GM19468 (cell line): ENCODE data around the gene OSBPL7.

Experiments
- ATAC-seq: cut with Tn5 transposase; IDR thresholded peaks from one replicate; pipeline ENCODE4 v1.9.1; 2021; ENCODE audit warnings: mild to moderate bottlenecking, moderate library complexity, moderate number of reproducible peaks; ENCODE audit not compliant: unreplicated experiment; ENCODE audit errors: extremely low read depth

Gene OSBPL7

DNA sequence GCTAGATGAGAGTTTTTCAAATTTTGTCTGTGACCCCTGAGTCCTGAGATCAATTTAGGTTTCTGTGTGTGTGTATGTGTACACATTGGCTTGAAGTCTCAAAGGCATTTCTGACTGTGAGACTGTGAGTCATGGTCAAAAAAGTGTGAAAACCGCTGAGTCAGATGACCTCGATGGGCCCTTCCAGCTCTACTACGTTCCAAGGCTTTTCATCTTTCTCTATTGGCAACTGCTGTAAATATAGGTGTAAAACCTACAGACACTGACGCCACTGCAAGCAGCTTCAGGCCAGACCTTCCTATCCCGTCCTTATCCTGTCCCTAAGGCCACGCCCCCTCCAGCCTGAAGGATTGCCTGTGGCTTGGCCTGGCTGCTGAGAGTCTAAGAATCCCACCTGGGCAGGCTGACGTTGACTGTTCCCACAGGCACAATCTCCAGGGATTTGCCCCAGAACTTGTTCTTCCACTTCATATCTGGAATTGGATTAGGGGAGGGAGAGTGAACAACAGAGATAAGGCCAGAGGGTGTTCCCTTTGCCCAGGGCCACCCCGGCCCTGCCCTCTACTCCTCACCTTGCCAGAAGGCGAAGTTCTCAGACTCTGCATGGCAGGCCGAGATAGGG, 11.3 kb downstream of the OSBPL7 start:
- ATAC-seq, result no peak

DNA sequence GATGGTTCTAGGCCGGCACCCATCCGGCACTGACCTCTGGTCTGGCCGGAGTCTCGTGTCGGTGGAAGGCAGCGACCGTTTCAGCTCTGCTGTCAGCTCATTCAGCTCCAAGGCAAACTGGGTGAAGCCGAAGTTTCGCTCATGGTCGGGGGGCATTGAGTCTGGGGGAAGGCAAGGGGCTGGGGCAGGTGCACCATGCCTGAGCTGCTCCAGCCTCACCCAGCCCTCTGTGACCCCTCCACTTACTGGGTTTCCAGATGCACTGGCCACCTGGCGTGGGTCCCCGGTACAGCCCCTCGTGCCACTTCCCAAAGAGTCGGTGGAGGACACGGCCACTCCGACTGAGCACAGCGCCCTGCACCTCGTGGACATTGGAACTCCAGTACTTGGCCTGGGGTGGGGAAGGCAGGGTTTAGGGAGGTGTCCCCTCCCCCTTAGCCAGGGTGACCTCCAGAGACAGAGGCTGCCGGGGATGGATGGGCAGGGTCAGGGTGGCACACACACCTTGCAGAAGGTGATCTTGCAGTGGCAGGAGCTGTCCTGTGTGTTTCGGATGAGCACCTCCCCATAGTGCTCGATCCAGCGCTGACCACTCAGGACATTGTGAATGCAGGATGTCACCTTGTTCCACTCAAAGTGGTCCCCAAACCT, 12.6 kb downstream of the OSBPL7 start:
- no peak for ATAC-seq

DNA sequence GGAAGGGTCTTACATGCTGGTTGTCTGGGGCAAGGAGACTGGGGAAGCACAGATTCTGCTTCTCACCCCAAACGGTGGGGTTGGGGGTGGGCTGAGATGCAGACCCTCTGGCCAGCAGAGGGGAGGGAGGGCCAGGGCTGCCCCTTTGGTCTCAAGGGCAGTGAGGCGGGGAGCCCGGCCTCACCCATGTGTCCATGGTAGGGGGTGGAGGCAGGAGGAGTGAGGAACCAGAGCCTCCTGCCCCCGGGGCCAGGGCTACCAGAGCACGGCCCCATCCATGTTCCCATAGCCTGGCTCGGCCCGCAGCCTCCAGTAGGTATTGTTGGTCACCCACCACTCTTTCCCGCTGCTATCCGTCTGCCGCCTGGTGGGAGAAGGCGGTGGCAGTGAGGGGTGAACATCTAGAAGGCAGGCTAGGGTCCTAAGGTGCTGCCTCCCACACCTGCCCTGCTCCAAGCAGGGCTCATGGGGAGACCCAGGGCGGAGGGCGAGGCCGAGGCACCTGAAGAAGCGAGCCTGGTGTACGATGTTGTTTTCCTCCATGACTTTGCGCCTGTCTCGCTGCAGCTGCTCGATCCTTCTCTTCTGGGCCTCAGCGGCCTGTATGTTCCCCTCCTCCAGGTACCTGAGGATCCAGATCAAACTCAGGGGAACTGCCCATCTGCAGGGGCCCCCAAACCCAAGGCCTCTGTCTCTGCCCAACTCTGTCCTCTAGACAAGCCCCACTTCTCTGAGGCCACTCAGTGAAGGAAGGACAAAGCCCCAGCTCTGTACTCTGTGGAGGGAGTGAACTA, 13.4 kb downstream of the OSBPL7 start:
- no peak for ATAC-seq

DNA sequence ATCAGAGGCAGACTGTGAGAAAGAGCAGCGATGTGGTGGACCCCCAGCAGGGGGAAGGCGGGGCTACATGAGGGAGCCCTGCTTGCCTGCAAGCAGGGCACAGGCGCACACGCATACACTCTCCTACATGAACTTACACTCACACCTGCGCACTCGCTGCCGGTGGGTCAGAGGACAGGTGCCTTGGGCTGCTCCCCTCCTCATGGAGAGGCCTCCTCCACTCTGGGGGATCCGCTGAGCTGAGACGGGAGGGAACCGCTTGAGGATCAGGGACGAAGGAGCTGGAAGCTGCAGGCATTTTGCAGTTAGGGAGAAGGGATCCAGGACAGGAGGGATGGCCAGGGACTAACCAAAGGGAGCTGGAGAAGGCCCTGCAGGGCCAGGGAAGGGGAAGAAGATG, 14.2 kb downstream of the OSBPL7 start:
- no peak for ATAC-seq

DNA sequence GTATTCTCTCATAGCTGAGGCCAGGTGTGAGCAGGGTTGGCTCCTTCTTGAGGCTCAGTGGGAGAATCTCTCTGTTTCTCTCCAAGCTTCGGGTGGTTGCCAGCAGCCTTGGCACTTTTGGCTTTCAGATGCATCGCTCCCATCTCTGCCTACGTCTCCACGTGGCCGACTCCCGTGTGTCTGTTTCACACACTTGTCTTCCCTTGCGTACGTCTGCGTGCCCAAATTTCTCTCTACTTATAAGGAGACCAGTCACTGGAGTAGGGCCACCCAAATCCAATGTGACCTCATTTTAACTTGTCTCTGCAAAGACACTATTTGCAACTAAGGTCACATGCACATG, 14.7 kb downstream of the OSBPL7 start:
- no peak for ATAC-seq

DNA sequence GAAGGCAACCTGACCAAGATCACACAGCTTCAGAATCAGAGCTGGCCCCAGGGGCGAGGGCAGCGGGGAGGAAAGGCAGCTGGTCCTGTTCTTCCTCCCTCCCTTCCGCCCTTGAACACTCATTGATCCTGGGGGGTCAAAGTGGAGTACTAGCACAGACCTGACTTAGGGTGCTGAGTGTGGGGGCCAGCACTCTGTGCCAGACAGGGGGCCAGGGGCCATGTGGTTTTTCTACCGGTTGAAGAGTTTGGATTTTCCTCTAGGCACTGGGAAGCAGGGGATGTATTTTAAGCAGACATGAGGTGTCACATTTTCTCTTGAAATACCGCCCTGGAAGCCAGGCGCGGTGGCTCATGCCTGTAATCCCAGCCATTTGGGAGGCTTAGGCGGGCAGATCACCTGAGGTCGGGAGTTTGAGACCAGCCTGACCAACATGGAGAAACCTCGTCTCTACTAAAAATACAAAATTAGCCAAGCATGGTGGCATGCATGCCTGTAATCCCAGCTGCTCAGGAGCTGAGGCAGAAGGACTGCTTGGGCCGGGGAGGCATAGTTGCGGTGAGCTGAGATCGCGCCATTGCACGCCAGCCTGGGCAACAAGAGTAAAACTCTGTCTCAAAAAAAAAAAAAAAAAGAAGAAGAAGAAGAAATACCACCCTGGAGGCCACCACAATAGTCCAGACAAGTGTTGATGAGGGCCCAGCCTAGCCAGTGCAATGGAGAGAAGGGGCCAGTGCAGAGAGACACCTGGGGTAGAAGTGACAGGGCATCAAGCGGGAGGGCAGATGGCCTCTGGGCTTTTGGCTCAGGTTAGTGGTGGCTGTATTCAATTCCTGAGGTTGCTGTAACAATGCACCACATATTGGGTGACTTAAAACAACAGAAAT, 15.3 kb downstream of the OSBPL7 start:
- ATAC-seq, result no peak

DNA sequence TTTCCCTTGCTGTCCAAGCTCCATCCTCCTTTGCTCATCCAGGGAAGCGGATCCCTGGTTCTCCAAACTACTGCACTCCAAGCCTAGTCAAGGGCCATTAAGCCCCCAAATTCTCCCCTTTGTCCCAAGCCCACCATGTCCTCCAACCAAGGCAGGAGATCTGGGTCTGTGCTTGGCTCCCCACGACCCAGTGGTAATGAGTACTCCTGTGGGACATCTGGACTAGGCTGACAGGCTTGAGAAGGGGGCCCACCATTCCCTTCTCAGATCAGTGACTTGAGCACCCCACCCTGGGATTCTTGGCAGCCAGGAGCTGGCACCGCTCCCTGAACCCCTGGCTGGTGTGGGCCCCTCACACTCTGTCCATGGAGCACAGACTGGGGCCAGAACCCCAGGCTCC, 17.1 kb downstream of the OSBPL7 start:
- ATAC-seq, result no peak

DNA sequence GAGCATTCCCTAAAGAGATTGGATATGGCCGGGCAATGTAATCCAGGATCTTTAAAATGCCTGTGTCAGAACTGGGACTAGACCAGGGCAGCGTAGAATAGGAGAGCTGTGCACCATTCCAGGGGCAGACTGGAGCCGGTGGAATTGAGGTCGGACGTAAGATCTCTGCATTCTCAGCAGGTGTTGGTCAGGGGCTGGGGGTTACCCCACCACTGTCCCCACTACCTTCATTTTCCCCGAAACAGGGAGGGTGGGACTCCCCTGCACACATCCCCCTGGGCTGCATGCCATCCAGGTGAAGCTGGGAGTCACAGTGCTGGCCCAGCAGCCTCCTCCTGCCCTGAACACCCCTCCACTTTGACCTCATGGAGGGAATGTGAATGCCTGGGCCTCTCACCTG, 17.8 kb downstream of the OSBPL7 start:
- no peak for ATAC-seq

DNA sequence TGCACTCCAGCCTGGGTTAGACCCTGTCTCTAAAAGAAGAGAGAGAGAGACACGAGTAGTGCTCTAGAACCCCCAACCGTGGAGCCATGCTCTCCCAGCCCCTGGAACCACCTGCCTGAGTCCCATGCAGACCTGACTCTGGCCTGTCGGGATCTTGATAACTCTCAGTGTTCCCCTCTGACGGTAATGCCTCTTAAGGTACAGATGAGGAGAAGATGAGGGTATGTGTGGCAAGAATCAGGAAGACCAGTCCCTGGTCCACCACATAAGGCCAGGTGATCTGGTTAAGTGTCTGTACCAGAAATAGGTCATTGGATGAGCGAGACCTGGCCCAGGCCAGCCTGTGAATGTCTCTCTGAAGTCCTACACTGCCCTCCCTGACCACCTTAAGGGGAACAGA, 18.4 kb downstream of the OSBPL7 start:
- ATAC-seq, result no peak

DNA sequence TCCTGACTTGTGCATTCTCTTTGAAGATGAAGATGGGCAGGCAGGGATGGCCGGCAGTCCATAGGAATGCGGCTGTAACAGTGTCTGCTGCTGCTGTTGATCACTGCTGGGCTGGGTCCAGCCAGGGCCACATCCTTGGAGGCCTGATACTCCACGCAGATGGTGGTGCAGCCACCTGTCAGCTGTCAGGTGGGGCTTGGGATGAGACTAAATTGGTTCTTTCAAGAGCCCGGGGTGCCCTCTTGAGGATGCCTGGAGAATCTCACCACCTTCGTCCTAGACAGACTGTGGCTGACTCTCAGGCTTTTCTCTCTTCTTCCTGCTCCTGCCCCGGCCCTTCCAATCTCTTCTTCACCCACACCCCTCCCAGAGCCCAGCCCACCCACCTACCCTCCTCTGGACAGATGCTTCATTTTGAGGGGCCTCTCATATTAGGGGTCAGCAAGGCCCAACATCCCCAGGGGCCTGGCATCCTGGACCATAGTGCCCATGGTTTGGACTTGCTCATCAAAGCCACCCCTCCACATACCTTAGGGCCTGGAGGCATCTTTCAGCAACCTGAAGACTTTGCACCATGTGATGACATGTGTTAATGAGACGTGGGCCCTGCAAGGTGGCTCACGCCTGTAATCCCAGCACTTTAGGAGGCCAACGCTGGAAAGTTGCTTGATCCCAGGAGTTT, 19.1 kb downstream of the OSBPL7 start:
- ATAC-seq, result no peak

DNA sequence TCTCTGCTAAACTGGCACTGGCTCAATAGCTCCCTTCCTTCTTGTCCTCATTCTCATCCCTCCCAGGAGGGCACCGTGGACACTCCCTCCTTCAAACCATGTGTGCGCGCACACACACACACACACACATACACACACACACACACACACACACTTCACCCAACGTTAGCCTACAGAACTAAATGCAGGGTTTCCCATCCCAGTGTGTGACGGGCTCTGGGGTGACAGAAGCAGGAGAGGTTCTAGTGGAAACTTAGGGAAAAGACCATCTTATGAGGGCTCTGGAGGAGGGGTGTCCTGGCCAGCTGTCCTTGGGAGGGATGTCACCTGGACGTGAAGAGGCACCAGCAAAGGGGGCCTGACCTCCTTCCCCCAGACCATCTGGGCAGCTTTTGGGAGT, 19.7 kb downstream of the OSBPL7 start:
- no peak for ATAC-seq

DNA sequence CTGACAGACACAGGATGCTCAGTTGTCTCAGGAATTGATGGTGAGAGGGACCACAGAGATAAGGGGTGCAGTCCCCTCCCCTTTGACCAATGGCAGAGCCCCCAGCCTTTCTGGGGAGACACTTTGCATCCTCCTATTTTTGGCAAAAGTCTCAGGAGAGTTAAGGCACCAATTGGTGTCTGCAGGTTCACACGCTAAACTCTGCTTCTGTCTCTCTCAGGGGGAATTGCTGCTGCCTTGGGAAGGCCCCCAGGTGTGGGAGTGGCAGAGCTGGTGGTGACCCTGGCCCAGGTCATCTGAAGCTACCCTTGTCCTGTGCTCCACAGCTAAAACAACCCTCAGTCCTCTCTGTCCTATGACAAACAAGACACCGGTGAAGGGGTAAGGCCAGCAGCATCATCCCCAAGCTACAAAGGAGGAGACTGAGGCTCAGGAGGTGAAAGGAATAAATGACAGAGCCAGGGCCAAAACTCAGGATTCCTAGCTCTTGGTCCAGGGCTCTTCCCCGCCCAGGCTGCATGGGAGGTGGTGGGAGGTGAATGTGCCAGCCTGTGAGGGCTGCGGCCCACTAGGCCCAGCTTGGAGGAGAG, 20.3 kb downstream of the OSBPL7 start:
- no peak for ATAC-seq

DNA sequence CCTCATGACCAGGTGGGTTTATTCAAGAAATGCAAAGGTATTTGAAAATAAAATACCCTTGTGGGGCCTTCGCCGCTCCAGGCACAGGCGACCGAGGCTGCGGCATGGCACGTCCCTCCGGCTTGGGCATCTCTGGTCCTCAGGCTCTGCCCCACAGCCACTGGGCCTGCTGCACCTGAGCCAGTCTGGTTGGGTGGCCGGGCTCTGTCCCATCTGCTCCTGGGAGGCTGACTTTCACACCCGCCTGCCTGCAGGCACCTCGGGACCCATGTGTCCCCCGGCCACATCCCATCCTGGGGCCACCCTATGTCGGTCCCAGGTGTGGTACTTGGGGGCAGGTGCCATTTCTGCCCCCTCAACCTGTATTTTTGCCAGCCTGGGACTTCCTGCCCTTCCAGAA, 20.9 kb downstream of the OSBPL7 start:
- no peak for ATAC-seq

DNA sequence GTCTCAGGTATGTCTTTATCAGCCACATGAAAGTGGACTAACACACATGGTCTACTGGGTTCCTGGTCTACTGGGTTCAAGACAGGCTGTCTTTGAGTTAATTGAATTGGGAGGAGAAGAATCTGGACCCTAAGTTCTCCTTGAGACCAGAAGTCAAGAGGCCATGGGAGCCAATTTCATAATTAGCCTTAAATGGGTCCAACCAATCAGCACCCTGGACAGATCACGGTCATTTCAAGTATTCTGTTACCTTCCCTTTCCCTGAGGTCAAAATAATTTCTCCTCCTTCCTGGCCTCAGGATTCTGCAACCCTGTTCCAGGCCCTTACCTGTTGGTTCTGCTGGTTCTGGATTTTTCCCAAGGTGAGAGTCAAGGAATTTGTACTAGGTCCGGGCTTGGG, 23.8 kb downstream of the OSBPL7 start:
- ATAC-seq, result no peak

DNA sequence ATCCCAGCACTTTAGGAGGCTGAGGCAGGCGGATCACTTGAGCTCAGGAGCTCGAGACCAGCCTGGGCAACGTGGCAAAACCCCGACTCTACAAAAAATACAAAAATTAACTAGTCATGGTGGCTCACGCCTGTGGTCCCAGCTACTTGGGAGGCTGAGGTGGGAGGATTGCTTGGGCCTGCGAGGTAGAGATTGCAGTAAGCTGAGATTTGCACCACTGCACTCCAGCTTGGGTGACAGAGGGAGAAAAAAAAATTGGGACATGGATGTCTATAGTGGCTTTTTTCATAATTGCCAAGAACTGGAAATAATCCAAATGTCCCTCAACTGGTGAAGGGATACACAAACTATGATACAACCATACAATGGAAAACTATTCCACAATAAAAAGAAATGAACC, 28.6 kb downstream of the OSBPL7 start:
- no peak for ATAC-seq

DNA sequence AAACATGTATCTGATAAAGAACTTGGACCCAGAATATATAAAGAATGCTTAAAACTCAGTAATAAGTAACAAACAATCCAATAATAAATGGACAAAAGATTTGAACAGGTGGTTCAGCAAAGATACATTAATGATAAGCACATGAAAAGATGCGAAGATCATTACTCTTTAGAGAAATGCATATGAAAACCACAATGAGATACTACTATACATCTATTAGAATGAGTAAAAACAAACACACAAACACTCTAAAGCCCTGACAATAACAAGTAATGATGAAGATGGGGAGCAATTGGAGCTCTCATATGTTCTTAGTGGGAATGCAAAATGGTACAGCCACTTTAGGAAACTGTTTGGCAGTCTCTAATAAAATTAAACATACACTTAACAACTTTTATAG, 29.1 kb downstream of the OSBPL7 start:
- ATAC-seq, result no peak

DNA sequence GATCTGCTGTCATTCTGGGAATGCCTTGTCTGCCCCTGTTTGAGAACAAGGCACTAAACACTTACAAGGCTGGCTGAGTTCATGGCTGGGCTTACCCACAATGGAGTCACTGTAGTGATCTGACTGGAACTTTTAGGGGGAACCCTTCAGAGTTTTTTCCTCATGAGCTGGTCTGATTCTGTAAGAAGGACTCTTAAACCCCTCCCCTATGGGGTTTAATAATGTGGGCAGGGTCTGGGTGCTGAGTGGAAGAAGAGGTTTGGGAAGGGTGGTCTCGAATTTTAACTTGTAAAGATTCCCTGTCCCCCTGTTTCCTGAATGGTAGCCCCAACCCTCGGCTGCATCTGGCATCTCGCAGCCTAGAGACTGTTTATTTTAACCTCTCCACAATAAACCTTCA, 30.6 kb downstream of the OSBPL7 start:
- no peak for ATAC-seq

DNA sequence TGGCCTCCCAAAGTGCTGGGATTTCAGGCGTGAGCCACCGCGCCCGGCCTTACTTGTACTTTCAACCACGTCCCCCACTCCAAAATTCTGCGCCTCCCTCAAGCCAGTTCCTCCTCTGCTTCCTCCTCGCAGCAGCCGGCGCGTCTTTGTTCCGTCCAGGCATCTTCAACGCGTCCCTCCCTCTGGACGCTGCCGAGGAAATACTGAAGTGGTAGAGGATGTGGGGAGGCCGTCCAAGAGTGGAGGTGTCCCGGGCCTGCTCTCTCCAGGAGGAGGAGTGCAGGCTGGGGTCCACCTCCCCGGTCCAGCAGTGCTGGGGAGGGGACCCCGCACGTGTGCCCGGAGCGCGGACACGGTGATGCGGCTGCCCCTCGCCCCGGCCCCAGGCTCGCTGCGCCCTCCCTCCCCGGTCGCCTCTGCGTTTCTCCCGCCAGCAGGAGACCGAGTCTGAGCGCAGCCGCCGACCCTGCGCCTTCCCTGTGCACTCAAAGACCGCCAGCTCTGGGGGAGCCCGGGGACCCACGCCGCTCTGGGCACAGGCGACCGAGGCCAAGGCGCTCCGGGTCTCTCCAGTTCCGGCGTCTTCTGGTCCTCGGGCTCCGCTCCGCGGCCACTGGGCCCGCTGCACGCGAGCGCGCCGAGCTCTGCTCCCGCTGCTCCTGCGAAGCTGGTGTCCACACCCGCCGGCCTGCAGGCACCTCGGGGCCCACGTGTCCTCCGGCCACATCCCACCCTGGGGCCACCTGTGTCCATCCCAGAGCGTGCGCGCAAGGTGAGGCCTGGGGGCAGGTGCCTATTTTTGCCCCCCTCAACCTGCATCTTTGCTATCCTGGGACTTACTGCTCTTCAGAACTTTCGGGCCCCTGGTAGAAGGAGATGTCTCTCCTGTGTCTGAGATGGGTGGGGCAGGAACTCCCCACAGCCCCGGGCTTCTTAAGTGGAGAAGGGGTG, 31.7 kb downstream of the OSBPL7 start:
- ATAC-seq, result no peak
